HG03159 (cell line): ENCODE measurements around the gene RASGEF1C.

Experiments
- ATAC-seq: cut with Tn5 transposase; IDR thresholded peaks from one replicate; pipeline ENCODE4 v1.9.1; 2021; ENCODE audit warnings: mild to moderate bottlenecking, moderate library complexity; ENCODE audit not compliant: unreplicated experiment

Gene RASGEF1C

GRCh38 chr5:180121826-180122413 lies 87.1 kb downstream of the RASGEF1C start:
- ATAC-seq = no peak

DNA sequence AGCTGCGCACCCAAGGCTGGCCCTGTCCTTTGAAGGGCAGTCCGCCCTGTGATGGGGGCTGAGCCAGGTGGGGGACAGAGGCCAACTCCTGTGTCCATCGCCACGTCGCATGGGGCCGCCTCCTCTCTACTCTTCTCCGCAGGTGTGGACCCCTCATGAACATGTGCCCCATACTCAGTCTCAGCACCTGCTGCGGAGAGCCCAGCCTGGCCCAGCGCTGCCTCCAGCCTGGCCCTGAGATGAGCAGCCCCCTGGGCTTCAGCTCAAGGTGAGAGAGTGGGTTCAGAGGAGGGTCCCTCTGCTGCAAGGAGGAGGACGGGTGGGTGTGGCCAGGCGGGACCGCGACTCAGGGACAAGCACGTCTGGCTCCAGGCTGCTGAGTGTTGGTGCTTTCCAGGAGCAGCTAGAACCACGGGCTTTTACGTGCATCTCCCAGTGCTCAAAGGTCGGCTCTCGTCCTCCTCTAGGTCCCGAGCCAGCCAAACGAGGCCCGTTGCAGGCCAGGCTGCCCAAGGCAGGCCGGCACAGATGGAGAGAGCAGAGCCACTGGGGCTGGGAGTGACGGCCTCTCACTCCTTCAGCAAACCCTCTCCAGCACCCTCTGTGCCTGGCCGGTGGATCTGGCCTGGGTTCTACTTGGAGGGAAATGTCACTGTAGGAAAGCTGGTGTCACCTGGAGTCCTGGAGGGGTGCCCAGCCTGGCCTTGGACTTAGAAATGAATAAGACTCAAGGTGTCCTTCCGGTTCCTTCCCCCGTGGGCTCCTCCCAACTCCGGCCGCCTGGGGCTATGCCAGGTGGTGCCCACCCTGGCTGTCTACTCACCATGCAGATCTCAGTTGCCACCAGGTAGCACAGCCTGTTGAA lies 88.5 kb downstream of the RASGEF1C start:
- ATAC-seq = no peak

GRCh38 chr5:180119903-180120236 lies 89.1 kb downstream of the RASGEF1C start:
- no peak for ATAC-seq

DNA sequence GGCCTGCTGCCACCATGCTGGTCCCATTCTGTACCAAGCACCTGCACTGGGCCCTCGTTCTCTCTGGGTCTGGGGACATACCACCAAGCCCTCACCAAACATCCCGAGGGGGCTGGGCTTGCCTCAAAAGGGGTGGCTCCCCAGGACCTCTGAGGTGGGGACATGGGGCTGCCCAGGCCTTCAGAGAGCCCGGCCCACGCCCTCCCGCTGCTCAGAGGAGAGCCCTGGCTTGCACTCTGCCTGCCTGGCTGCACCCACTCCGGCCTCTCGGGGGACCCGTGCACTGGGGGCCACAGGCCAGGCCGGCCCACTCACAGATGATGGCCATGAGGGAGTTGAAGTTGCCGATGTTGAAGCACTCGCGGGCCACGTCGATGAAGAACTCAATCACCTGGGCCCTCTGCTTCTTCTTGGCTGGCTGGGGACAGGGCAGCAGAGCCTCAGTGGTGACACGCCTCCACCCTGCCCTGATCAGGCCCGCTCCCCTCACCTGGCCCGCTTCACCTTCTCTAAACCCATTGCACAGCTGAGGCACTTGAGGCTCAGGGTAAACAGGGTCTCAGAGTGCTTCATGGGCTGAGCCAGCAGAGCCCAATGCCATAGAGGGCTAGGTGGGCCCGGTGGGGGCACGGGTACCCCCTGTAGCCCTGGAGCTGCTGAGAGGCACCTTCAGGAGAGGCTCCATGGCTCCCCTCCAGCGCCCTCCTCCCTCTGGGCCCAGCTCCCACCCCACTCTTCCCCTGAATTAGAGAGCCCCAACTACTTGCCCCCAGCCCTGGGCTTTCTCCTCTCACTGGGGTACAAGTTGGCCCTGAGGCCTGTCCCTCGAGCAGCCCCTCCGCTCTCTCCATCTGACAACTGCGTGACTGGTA lies 89.7 kb downstream of the RASGEF1C start:
- no peak for ATAC-seq

DNA sequence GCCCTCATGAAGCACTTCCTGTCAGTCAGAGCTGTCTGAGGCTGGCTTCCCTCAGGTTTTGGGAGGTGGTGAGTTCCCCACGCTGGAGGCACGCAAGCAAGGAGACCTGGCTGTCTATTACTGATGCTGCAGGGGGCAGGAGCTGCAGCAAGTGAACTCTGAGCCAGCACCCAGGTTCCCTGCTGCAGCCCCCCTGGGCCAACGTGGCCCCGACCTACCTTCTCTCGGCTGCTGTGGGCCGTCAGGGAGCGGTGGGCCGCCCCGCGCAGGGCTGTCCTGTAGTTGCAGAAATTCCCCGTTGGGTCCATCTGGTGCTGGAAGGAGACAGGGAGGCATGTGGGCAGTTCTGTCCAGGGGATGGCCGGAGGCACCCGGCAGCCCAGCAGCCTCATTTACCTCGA lies 90.6 kb downstream of the RASGEF1C start:
- no peak for ATAC-seq

- no peak for ATAC-seq
Observed at GRCh38 chr5:180117000-180117725, 91.8 kb downstream of the RASGEF1C start.

GRCh38 chr5:180116077-180116999 lies 92.7 kb downstream of the RASGEF1C start:
- no peak for ATAC-seq

DNA sequence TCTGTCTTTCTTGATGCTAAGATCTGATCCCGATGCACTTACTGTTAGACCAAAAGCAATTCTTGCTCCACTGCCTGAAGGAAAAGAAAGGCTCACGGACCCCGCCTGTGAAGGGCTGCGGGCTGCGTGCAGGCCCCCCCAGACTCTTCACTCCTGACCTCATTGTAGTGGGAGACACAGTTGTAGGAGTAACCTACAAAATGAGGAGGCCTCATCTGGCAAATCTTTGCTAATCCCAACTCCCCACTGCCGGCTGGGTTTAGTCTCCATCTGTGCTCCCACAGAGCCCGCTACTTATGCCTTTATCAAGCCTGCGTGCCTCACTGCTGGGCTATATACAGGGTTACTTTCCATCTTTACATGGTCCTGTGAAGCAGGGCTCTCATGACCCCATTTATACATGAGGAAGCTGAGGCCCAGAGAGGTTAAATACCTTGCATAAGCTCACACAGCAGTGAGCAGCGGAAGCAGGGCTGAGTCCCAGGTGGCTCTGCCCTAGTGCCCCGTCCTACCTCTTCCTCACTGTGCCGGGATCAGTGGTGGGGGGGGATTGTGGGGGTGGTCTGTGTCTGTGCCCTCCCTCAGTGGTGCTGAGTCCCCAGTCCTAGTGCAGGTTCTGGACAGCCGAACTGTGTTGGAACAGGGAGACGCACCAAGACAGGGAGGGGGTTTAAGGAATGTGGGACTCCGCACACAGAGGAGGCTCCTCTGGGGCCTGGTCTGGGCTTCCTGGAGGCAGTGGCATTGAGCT lies 93.5 kb downstream of the RASGEF1C start:
- no peak for ATAC-seq

- ATAC-seq = no peak
Observed at GRCh38 chr5:180114304-180115003, 94.6 kb downstream of the RASGEF1C start.

DNA sequence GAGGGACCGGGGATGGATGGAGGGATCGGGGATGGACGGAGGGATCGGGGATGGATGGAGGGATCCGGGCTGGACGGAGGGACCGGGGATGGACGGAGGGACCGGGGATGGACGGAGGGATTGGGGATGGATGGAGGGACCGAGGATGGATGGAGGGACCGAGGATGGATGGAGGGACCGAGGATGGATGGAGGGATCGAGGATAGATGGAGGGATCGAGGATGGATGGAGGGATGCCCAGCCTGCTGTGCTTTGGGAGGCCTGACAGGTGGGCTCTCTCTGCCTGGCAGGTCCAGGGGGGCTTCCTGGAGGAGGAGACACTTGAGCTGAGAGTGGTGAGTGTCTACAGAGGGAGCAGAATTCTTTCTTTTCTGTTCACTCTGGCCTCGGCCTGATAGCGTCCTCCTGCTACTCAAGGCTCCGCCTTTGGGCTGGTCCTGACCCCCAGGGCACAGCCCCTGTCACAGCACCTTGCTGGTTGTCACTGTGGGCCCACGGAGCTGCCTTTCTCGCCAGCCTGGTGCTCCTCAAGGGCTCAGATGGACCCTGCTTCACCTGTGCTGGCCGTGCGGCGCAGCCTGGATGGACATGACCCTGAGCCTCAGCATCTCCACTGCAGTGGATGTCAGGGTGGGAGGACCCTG lies 95.2 kb downstream of the RASGEF1C start:
- no peak for ATAC-seq

GRCh38 chr5:180112181-180112861 lies 96.7 kb downstream of the RASGEF1C start:
- no peak for ATAC-seq

DNA sequence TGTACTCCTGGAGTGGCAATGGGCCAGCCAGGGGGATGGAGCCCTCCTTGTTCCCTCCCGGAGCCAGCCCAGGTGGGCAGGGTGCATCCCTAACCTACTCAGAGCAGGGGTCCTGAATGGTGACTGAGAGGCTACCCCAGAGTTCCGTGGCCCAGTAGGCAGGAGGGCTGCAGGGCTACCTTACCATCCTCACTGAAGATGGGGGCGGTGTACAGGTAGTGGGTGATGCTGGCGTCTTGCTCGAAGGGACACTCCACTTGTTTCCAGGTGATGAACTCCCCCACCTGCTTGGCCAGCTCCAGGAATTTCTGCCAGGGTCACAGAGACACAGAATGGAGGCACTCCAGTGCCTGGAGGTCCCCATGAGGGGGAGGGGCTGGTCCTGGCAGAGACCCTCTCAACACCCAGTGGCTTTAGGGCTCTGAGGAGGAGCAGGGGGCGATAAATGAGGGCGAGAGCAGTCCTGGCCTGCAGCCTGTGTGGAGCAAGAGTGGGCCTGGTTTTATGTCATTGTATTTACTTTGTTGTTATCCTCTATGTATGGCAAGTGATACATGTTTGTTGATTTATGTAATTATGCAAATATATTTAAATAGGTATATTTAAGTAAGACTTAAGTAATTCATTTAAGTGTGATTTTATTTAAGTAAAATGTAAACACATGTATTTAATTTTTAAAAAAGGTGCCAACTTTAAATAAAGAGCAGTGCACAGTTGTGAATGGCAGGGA lies 97.6 kb downstream of the RASGEF1C start:
- ATAC-seq = no peak

GRCh38 chr5:180109920-180110319 lies 99.1 kb downstream of the RASGEF1C start:
- no peak for ATAC-seq

- ATAC-seq = no peak
Observed at GRCh38 chr5:180107005-180107404, 102.0 kb downstream of the RASGEF1C start.

DNA sequence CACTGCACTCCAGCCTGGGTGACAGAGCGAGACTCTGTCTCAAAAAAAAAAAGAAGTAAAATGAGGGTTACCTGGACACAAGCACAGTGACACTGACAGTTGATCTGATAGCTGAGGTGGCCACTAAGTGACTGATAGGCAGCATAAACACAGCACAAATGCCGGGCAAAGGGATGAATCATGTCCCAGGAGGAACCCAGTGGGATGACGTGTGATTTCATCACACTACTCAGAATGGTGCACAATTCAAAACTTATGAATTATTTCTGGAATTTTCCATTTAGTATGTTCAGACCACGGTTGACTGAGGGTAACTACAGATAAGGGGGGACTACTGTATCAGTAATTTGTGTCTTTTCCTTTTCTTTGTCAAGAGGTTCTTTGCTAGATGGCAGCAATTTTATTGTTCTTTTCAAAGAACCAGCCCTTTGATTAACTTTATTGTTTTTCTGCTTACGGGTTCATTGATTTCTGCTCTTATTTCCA lies 103.1 kb downstream of the RASGEF1C start:
- ATAC-seq = no peak

DNA sequence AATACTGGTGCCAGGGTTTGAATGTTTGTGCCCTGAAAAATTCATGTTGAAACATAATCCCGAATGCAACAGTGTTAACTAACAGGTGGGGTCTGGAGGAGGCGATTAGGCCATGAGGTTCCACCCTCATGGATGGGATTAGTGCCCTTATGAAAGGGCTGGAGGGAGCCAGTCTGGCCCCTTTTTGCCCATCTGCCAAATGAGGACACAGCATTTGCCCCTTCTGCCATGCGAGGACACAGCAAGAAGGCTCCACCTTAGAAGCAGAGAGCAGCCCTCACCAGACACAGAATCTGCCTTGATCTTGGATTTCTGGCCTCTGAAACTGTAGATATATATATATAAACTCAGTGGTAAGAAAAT lies 104.9 kb downstream of the RASGEF1C start:
- no peak for ATAC-seq
